GM12878 (cell line): Measurements from ENCODE around the gene EPHA5.

ENCODE experiments used
- BRCA1 ChIP-seq: IDR thresholded peaks from 2 replicates; pipeline ENCODE4 v1.6.1; 2011; ENCODE audit warnings: low read depth, low read length, improper control_type of control experiment
- EGR1 ChIP-seq, 2 experiments: IDR thresholded peaks; 1 replicate in 1 of 2; 2 replicates in 1 of 2; pipeline ENCODE4 v1.6.1; 2011 to 2012; ENCODE audit warnings: low read depth in 2 of 2, low read length in 2 of 2, borderline replicate concordance in 1 of 2, mild to moderate bottlenecking in 1 of 2, moderate library complexity in 1 of 2
- HCFC1 ChIP-seq: fragments of 150-350 bp; IDR thresholded peaks from 2 replicates; pipeline ENCODE4 v1.6.1; 2014; ENCODE audit warnings: low read length
- HDGF ChIP-seq: fragments of 450-650 bp; IDR thresholded peaks from 2 replicates; pipeline ENCODE4 v1.6.1; 2016; ENCODE audit warnings: antibody characterized with exemption
- NBN ChIP-seq: fragments of 450-650 bp; IDR thresholded peaks from 2 replicates; pipeline ENCODE4 v1.6.1; 2016
- RBBP5 ChIP-seq: fragments of 200-600 bp; sonication (generic); conservative IDR thresholded peaks from 2 replicates; pipeline ENCODE4 v1.6.1; 2016
- YY1 ChIP-seq: IDR thresholded peaks from 2 replicates; pipeline ENCODE4 v1.6.1; 2011; ENCODE audit warnings: low read depth, mild to moderate bottlenecking, low read length
- TF ChIP-seq, protein P1 (sequence below): IDR thresholded peaks from 2 replicates; pipeline ENCODE4 v1.6.1; 2012; ENCODE audit warnings: low read length, inconsistent platforms
- TF ChIP-seq, protein P2 (sequence below), 3 experiments: IDR thresholded peaks in 2 of 3; conservative IDR thresholded peaks in 1 of 3; 2 replicates each; pipeline ENCODE4 v1.5.1; 2011; ENCODE audit warnings: low read depth in 3 of 3, low read length in 3 of 3, mild to moderate bottlenecking in 3 of 3, control low read depth in 2 of 3, moderate library complexity in 2 of 3, inconsistent platforms in 1 of 3, mixed read lengths in 1 of 3; ENCODE audit not compliant: control insufficient read depth in 2 of 3, insufficient read depth in 1 of 3; ENCODE audit errors: extremely low read depth in 1 of 3

DNA sequence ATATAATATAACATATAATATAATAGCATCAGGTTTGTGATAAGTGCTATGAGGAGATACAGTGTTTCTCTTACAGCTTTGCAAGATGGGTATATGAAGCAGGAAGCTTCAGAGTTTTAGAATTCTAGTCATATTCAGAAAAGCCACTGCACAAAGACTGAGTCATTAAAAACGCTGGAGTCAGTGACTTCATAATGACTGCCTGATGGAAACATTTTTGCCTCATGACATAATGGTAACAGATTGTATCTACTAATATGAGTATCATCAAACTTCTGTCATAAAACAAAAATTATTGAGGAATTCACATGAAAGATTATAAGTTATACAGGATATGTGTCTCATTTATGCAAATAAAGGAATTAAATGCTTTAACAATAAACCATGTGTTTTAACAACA is 46.8 kb downstream of the EPHA5 start:
- TF ChIP-seq EGR1 (IDR thresholded peaks at IDR 0.05; ENCODE audit: borderline replicate concordance in 1 of 2, low read depth in 2 of 2, low read length in 2 of 2) (no peak), YY1 (no peak), BRCA1 (no peak), RBBP5 (no peak), HDGF (no peak), NBN (no peak), HCFC1 (no peak)
- TF ChIP-seq, protein P1, sequence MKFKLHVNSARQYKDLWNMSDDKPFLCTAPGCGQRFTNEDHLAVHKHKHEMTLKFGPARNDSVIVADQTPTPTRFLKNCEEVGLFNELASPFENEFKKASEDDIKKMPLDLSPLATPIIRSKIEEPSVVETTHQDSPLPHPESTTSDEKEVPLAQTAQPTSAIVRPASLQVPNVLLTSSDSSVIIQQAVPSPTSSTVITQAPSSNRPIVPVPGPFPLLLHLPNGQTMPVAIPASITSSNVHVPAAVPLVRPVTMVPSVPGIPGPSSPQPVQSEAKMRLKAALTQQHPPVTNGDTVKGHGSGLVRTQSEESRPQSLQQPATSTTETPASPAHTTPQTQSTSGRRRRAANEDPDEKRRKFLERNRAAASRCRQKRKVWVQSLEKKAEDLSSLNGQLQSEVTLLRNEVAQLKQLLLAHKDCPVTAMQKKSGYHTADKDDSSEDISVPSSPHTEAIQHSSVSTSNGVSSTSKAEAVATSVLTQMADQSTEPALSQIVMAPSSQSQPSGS, result no peak
- TF ChIP-seq, protein P2, sequence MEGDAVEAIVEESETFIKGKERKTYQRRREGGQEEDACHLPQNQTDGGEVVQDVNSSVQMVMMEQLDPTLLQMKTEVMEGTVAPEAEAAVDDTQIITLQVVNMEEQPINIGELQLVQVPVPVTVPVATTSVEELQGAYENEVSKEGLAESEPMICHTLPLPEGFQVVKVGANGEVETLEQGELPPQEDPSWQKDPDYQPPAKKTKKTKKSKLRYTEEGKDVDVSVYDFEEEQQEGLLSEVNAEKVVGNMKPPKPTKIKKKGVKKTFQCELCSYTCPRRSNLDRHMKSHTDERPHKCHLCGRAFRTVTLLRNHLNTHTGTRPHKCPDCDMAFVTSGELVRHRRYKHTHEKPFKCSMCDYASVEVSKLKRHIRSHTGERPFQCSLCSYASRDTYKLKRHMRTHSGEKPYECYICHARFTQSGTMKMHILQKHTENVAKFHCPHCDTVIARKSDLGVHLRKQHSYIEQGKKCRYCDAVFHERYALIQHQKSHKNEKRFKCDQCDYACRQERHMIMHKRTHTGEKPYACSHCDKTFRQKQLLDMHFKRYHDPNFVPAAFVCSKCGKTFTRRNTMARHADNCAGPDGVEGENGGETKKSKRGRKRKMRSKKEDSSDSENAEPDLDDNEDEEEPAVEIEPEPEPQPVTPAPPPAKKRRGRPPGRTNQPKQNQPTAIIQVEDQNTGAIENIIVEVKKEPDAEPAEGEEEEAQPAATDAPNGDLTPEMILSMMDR (IDR thresholded peaks at IDR 0.05 in 2 of 3, conservative IDR thresholded peaks at IDR 0.05 in 1 of 3; ENCODE audit: control insufficient read depth in 2 of 3, extremely low read depth in 1 of 3, insufficient read depth in 1 of 3, low read depth in 3 of 3, low read length in 3 of 3), result no peak
